Erythroblast (primary cell): ENCODE measurements around the gene ADARB1.

ENCODE experiments used
- GATA1 ChIP-seq: IDR thresholded peaks from 2 replicates; pipeline ENCODE4 v1.6.1; 2011; ENCODE audit warnings: low read depth, mild to moderate bottlenecking, control low read depth, low read length, moderate library complexity
- POLR2A ChIP-seq: IDR thresholded peaks from 2 replicates; pipeline ENCODE4 v1.6.1; 2011; ENCODE audit warnings: mild to moderate bottlenecking, low read length

- no peak for TF ChIP-seq POLR2A
- TF ChIP-seq GATA1: no peak
Observed at GRCh38 chr21:45160198-45160597, 85.8 kb downstream of the ADARB1 start.
